PFSK-1 (cell line): Measurements from ENCODE around the gene ABI1.

Source experiments
- FOXP2 ChIP-seq: optimal IDR thresholded peaks from 2 replicates; pipeline ENCODE3; 2011; ENCODE audit warnings: borderline replicate concordance, control low read depth, inconsistent platforms; ENCODE audit not compliant: insufficient read depth; ENCODE audit errors: extremely low read length, extremely low read depth
- POLR2AphosphoS5 ChIP-seq: IDR thresholded peaks from 2 replicates; pipeline ENCODE4 v1.6.1; 2012; ENCODE audit warnings: low read depth, mild to moderate bottlenecking, control low read depth, low read length, moderate library complexity
- SIN3A ChIP-seq: IDR thresholded peaks from 2 replicates; pipeline ENCODE4 v1.6.1; 2012; ENCODE audit warnings: mild to moderate bottlenecking, low read length, moderate library complexity, borderline replicate concordance; ENCODE audit not compliant: insufficient read depth
- TAF1 ChIP-seq: IDR thresholded peaks from 2 replicates; pipeline ENCODE4 v1.6.1; 2012; ENCODE audit warnings: low read length, control low read depth, borderline replicate concordance; ENCODE audit not compliant: insufficient read depth
- TF ChIP-seq, protein P1 (sequence below), 2 experiments: IDR thresholded peaks; 2 replicates each; pipeline versions ENCODE4 v1.6.1 to v1.8.0; 2011 to 2012; ENCODE audit warnings: low read depth in 2 of 2, low read length in 2 of 2, control low read depth in 1 of 2, inconsistent platforms in 1 of 2, mild to moderate bottlenecking in 1 of 2, moderate library complexity in 1 of 2; ENCODE audit not compliant: insufficient read depth in 1 of 2

Gene ABI1

DNA sequence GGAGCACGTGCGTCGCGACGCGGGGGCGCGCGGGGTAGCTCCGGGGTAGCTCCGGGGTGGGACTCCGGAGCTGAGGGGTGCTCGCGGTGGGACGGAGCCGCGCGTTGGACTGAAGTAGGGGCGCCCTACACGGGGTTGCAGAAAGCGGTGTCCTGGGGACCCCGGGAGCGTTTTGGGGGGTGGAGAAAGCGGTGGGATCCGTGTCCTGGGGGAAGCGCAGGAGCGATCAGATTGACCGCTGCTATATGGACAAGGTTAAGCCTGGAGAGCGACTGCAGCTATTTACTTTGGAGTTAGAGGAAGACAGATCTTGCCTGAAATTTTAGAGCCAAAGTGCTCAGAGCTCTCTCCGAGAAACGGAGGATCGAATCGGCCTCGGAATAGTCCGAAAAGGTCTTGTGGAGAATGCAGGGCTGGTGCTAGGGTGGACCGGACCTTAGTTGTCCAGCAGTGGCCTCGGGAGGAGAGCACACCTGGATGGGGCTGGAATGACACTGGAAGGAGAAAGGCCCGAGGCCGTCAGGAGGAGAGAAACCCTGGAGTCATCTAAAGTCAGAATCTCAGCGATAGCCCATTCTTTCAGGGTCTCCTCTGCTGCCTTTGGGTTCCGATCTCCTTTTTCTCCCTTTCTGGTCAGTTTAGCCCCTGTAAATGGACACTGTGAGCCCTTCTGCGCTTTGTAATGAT, 162.7 kb downstream of the ABI1 start:
- TF ChIP-seq, protein P1, sequence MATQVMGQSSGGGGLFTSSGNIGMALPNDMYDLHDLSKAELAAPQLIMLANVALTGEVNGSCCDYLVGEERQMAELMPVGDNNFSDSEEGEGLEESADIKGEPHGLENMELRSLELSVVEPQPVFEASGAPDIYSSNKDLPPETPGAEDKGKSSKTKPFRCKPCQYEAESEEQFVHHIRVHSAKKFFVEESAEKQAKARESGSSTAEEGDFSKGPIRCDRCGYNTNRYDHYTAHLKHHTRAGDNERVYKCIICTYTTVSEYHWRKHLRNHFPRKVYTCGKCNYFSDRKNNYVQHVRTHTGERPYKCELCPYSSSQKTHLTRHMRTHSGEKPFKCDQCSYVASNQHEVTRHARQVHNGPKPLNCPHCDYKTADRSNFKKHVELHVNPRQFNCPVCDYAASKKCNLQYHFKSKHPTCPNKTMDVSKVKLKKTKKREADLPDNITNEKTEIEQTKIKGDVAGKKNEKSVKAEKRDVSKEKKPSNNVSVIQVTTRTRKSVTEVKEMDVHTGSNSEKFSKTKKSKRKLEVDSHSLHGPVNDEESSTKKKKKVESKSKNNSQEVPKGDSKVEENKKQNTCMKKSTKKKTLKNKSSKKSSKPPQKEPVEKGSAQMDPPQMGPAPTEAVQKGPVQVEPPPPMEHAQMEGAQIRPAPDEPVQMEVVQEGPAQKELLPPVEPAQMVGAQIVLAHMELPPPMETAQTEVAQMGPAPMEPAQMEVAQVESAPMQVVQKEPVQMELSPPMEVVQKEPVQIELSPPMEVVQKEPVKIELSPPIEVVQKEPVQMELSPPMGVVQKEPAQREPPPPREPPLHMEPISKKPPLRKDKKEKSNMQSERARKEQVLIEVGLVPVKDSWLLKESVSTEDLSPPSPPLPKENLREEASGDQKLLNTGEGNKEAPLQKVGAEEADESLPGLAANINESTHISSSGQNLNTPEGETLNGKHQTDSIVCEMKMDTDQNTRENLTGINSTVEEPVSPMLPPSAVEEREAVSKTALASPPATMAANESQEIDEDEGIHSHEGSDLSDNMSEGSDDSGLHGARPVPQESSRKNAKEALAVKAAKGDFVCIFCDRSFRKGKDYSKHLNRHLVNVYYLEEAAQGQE (IDR thresholded peaks at IDR 0.05; ENCODE audit: insufficient read depth in 1 of 2, low read depth in 2 of 2, low read length in 2 of 2) = no peak
- no peak for TF ChIP-seq POLR2AphosphoS5
- TF ChIP-seq FOXP2 = no peak
- TF ChIP-seq TAF1 = no peak
- TF ChIP-seq SIN3A = no peak

- TF ChIP-seq POLR2AphosphoS5 (peak; percentile 75), TAF1 (peak; percentile 52; the same call in 1 of the 2 replicates), FOXP2 (peak; percentile 5), SIN3A (0 out of 2 replicates have a peak, but pooled peaks have one; percentile 74)
- TF ChIP-seq, protein P1 (IDR thresholded peaks at IDR 0.05; ENCODE audit: insufficient read depth in 1 of 2, low read depth in 2 of 2, low read length in 2 of 2) = no peak
Measured at GRCh38 chr10:26697163-26697921, 163.4 kb downstream of the ABI1 start, which contains the start of gene PDSS1. Gene PDSS1 (plus strand): TSS chr10:26697701. CDS start chr10:26697712, 11 bp downstream.

- TF ChIP-seq FOXP2 (no peak), TAF1 (no peak), POLR2AphosphoS5 (no peak), SIN3A (no peak)
- TF ChIP-seq, protein P1 (IDR thresholded peaks at IDR 0.05; ENCODE audit: insufficient read depth in 1 of 2, low read depth in 2 of 2, low read length in 2 of 2) = no peak
Measured at GRCh38 chr10:26696786-26697162, 164.0 kb downstream of the ABI1 start.
